ENCODE measurements around the gene OSTM1. TPM values are rescaled to one million over a fixed set of nuclear protein-coding genes. Genes with fewer than 3 reads are reported as not detected.

OSTM1 gene
- total and polyA plus RNA-seq, 10 of the 15 experiments (the other 5 are each of a cell fraction or from before 2014, with no cell fraction given) = 3.0 to 17.1 (median 5.8) TPM

DNA sequence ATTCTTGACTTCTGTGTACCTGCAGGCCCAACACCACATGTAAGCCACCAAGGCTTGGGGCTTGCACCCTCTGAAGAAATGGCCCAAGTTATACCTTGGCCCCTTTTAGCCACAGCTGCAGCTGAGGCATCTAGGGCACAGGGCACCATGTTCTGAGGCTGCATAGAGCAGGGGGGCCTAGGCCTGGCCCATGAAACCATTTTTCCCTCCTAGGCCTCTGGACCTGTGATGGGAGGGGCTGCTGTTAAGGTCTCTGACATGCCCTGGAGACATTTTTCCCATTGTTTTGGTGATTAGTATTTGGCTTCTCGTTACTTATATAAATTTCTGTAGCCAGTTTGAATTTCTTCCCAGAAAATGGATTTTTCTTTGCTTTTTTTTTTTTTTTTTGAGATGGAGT, 66.2 kb downstream of the OSTM1 start (continued):
- TF ChIP-seq STAT1 (conservative IDR thresholded peaks at IDR 0.05) (no peak), EZH2 (IDR thresholded peaks at IDR 0.05; ENCODE audit: borderline replicate concordance, control insufficient read depth, low read depth, low read length) (no peak), ZNF217 (IDR thresholded peaks at IDR 0.05) (no peak)

DNA sequence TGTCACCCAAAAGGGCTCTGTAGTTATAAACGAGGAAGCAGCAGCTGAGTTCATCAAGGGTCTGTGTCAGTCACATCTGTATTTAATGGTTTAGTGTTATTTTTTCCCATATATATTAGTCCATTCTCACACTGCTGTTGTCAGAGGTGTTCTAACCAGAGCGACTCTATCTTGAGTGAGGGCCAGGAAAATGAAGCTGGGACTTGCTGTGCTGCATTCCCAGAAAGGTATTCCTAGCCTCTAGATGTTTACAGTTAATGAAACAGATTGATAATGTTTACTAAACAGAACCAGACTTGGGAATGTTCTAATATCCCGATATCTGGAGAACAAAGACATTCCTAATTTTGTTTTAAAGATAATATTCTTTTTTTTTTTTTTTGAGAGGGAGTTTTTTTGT, 68.6 kb downstream of the OSTM1 start:
- no peak overlapping the region for H2AFZ ChIP-seq (ENCODE audit: control insufficient read depth, low read depth, low read length)
- DNase-seq (ENCODE audit: low read depth, low spot score) = no peak
- FAIRE-seq = no peak
- no peak overlapping the region for H3K27ac ChIP-seq (ENCODE audit: control insufficient read depth, insufficient read depth)
- intact Hi-C loops (cut with micrococcal nuclease; ENCODE audit: unreplicated experiment) (no loop called here), in situ Hi-C loops (cut with MboI) (no loop called here)
- TF ChIP-seq, protein P1, sequence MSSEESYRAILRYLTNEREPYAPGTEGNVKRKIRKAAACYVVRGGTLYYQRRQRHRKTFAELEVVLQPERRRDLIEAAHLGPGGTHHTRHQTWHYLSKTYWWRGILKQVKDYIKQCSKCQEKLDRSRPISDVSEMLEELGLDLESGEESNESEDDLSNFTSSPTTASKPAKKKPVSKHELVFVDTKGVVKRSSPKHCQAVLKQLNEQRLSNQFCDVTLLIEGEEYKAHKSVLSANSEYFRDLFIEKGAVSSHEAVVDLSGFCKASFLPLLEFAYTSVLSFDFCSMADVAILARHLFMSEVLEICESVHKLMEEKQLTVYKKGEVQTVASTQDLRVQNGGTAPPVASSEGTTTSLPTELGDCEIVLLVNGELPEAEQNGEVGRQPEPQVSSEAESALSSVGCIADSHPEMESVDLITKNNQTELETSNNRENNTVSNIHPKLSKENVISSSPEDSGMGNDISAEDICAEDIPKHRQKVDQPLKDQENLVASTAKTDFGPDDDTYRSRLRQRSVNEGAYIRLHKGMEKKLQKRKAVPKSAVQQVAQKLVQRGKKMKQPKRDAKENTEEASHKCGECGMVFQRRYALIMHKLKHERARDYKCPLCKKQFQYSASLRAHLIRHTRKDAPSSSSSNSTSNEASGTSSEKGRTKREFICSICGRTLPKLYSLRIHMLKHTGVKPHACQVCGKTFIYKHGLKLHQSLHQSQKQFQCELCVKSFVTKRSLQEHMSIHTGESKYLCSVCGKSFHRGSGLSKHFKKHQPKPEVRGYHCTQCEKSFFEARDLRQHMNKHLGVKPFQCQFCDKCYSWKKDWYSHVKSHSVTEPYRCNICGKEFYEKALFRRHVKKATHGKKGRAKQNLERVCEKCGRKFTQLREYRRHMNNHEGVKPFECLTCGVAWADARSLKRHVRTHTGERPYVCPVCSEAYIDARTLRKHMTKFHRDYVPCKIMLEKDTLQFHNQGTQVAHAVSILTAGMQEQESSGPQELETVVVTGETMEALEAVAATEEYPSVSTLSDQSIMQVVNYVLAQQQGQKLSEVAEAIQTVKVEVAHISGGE (CRISPR knock-in tag; IDR thresholded peaks at IDR 0.05) = no peak
- TF ChIP-seq LARP7 (IDR thresholded peaks at IDR 0.05) = no peak
- TF ChIP-seq ZNF274 (IDR thresholded peaks at IDR 0.05; ENCODE audit: insufficient read depth, insufficient read length) = no peak
- no peak for TF ChIP-seq ZNF24 (IDR thresholded peaks at IDR 0.05)
- no peak for TF ChIP-seq NFYB (IDR thresholded peaks at IDR 0.05; ENCODE audit: insufficient read depth, low read depth, low read length)
- TF ChIP-seq ZNF217 (IDR thresholded peaks at IDR 0.05) = no peak
- TF ChIP-seq EGR1 (IDR thresholded peaks at IDR 0.05; ENCODE audit: borderline replicate concordance in 1 of 2, low read depth in 2 of 2, low read length in 2 of 2) = no peak
- TF ChIP-seq, protein P2, sequence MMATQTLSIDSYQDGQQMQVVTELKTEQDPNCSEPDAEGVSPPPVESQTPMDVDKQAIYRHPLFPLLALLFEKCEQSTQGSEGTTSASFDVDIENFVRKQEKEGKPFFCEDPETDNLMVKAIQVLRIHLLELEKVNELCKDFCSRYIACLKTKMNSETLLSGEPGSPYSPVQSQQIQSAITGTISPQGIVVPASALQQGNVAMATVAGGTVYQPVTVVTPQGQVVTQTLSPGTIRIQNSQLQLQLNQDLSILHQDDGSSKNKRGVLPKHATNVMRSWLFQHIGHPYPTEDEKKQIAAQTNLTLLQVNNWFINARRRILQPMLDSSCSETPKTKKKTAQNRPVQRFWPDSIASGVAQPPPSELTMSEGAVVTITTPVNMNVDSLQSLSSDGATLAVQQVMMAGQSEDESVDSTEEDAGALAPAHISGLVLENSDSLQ (IDR thresholded peaks at IDR 0.05) = no peak
- TF ChIP-seq BHLHE40 (IDR thresholded peaks at IDR 0.05; ENCODE audit: borderline replicate concordance in 1 of 2, low read depth in 2 of 2, low read length in 1 of 2) = no peak
- TF ChIP-seq, protein P3, sequence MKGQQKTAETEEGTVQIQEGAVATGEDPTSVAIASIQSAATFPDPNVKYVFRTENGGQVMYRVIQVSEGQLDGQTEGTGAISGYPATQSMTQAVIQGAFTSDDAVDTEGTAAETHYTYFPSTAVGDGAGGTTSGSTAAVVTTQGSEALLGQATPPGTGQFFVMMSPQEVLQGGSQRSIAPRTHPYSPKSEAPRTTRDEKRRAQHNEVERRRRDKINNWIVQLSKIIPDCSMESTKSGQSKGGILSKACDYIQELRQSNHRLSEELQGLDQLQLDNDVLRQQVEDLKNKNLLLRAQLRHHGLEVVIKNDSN (IDR thresholded peaks at IDR 0.05; ENCODE audit: borderline replicate concordance, extremely low read length, insufficient read depth, low read depth, low read length) = no peak
- TF ChIP-seq SREBF1 (IDR thresholded peaks at IDR 0.05; ENCODE audit: low read length) = no peak
- TF ChIP-seq SPI1 (IDR thresholded peaks at IDR 0.05; ENCODE audit: borderline replicate concordance, insufficient read depth, low read depth, low read length) = no peak
- TF ChIP-seq MYC (IDR thresholded peaks at IDR 0.05; ENCODE audit: insufficient read depth, insufficient read length, insufficient replicate concordance, low read length, severe bottlenecking) = no peak
- H4K20me1 ChIP-seq (ENCODE audit: control insufficient read depth, insufficient read depth) = no peaks in the 10 kb centered on the region
- POLR2A ChIA-PET = no interaction called here
- H3K79me2 ChIP-seq (ENCODE audit: control insufficient read depth, insufficient read depth, low read length) = no peaks in the 10 kb centered on the region
- CTCF ChIA-PET = interaction anchor here (0.6 kb wide), 1 partner anchor 35 kb away, joined by 3 read pairs; no protein-coding TSS in a partner anchor
- ATAC-seq = no peak
- SMC1A ChIA-PET (ENCODE audit: uncharacterized antibody, unreplicated experiment) = no interaction called here
- H3K36me3 ChIP-seq (ENCODE audit: control insufficient read depth in 2 of 2, insufficient read depth in 2 of 2, low read length in 1 of 2) = no peaks in the 10 kb centered on the region
- no peak overlapping the region for H3K9ac ChIP-seq (ENCODE audit: control insufficient read depth, insufficient read depth, low read length)
- no peak overlapping the region for H3K4me3 ChIP-seq
- H3K27me3 ChIP-seq (replicated peaks in 1 of 2; ENCODE audit: control insufficient read depth in 2 of 2, insufficient read depth in 2 of 2, low read length in 1 of 2) = no peaks in the 10 kb centered on the region; a peak in 1 of 4 replicates
- H3K9me3 ChIP-seq (replicated peaks; ENCODE audit: control insufficient read depth, insufficient read depth, low read length) = no peaks in the 10 kb centered on the region; the same call in 1 of the 3 replicates
- H3K4me1 ChIP-seq (ENCODE audit: control insufficient read depth, insufficient read depth, low read length) = no peaks in the 10 kb centered on the region
- no peak overlapping the region for H3K4me2 ChIP-seq (ENCODE audit: control insufficient read depth, insufficient read depth)
- BruUV-seq (replicated peaks) = no TSS peak
- 46% methylated on average over 3 of the region's 3 CpGs for WGBS (ENCODE audit: insufficient coverage, insufficient replicate concordance, low lambda C conversion rate, missing lambda C conversion rate)
- RAD21 ChIA-PET (ENCODE audit: unreplicated experiment) = no interaction called here
